HCT116 (cell line): ENCODE data around the gene TPSD1. TPM values are rescaled to one million over a fixed set of nuclear protein-coding genes. Genes with fewer than 3 reads are reported as not detected.
"Not testable (repeated sequence)": the region's sequence is repeated elsewhere in the genome, so short reads cannot be mapped to it uniquely, and the experiment has no call there.

ENCODE experiments used
- ATAC-seq: fragments of 200-7000 bp; cut with Tn5 transposase; 2 replicates; pipeline ENCODE4 v1.9.1; 2020; ENCODE audit warnings: mild to moderate bottlenecking, moderate library complexity
- BruUV-seq: library from RNA; stranded (reverse); fragments of 400-500 nt; replicated peaks from 2 replicates; lab custom pipeline; 2021; lab: Mats Ljungman, UMichigan
- CTCF ChIA-PET: fragments of 300-600 bp; sonication (Branson Sonifier 250); formaldehyde crosslinking; loops from one replicate; lab custom pipeline; 2021; ENCODE audit warnings: antibody characterized with exemption; lab: Charles Lee
- POLR2A ChIA-PET: fragments of 300-600, 350-600 bp; sonication (Branson Sonifier 250); formaldehyde crosslinking; loops from one replicate; lab custom pipeline; 2021; ENCODE audit warnings: antibody characterized with exemption; lab: Charles Lee
- RAD21 ChIA-PET, 2 experiments: fragments of 300-600 bp; sonication (Branson Sonifier 250); formaldehyde crosslinking; loops; one replicate each; lab custom pipeline; 2023; ENCODE audit warnings: low total read pairs in 2 of 2; ENCODE audit not compliant: uncharacterized antibody in 2 of 2, unreplicated experiment in 2 of 2, low non-redundant PET in 1 of 2; lab: Charles Lee
- DNase-seq: peaks from one replicate; pipeline ENCODE4 v3.0.0-alpha.2; 2010; ENCODE audit warnings: low read depth, low spot score
- H2AFZ ChIP-seq: fragments of 200-600 bp; shearing (Covaris generic), sonication (generic); 2 replicates; pipeline ENCODE4 v1.6.1; 2017; ENCODE audit warnings: low read depth, mixed run types, mixed read lengths, antibody characterized with exemption, low read length; ENCODE audit not compliant: poor library complexity, severe bottlenecking
- H3K27ac ChIP-seq: 2 replicates; pipeline ENCODE4 v1.5.1; 2012; ENCODE audit warnings: low read depth, low read length
- H3K27me3 ChIP-seq: fragments of 200-600 bp; sonication (generic); 2 replicates; pipeline ENCODE4 v1.6.1; 2016; ENCODE audit warnings: mixed run types, low read length, mixed read lengths; ENCODE audit not compliant: insufficient read depth
- H3K36me3 ChIP-seq, 2 experiments: fragments of 200-500 bp in 1 of 2; fragments of 200-600 bp in 1 of 2; sonication (Bioruptor generic) in 1 of 2; sonication (generic) in 1 of 2; 2 replicates each; pipeline versions ENCODE4 v1.5.1 to v1.6.1; 2014 to 2016; ENCODE audit warnings: low read length in 2 of 2, inconsistent platforms in 1 of 2, mixed read lengths in 1 of 2, mixed run types in 1 of 2; ENCODE audit not compliant: insufficient read depth in 2 of 2, control insufficient read depth in 1 of 2
- H3K4me1 ChIP-seq, 2 experiments: fragments of 200-600 bp in 1 of 2; sonication (generic) in 1 of 2; 2 replicates each; pipeline versions ENCODE4 v1.5.1 to v1.6.1; 2012 to 2017; ENCODE audit warnings: low read length in 2 of 2, inconsistent platforms in 1 of 2, mild to moderate bottlenecking in 1 of 2, mixed read lengths in 1 of 2, mixed run types in 1 of 2, moderate library complexity in 1 of 2; ENCODE audit not compliant: insufficient read depth in 2 of 2, control insufficient read depth in 1 of 2
- H3K4me2 ChIP-seq: fragments of 200-600 bp; sonication (generic); 2 replicates; pipeline ENCODE4 v1.6.1; 2017; ENCODE audit warnings: mixed run types, low read length, mixed read lengths
- H3K4me3 ChIP-seq, 2 experiments: fragments of 200-600 bp in 1 of 2; sonication (generic) in 1 of 2; replicated peaks in 1 of 2; 2 replicates each; pipeline ENCODE4 v1.5.1; 2011 to 2016; ENCODE audit warnings: low read length in 2 of 2, control low read depth in 1 of 2, low read depth in 1 of 2, mild to moderate bottlenecking in 1 of 2, mixed read lengths in 1 of 2, mixed run types in 1 of 2
- H3K79me2 ChIP-seq: fragments of 200-600 bp; sonication (generic); 2 replicates; pipeline ENCODE4 v1.6.1; 2017; ENCODE audit warnings: mild to moderate bottlenecking, mixed run types, low read length, moderate library complexity, mixed read lengths; ENCODE audit not compliant: insufficient read depth
- H3K9ac ChIP-seq: fragments of 200-600 bp; sonication (generic); 2 replicates; pipeline ENCODE4 v1.6.1; 2016; ENCODE audit warnings: low read length, mixed read lengths
- H3K9me2 ChIP-seq: fragments of 200-600 bp; sonication (generic), shearing (Covaris generic); 2 replicates; pipeline ENCODE4 v1.6.1; 2017; ENCODE audit warnings: mixed run types, mild to moderate bottlenecking, moderate library complexity; ENCODE audit not compliant: insufficient read depth
- H3K9me3 ChIP-seq, 2 experiments: fragments of 200-500 bp in 1 of 2; fragments of 200-600 bp in 1 of 2; sonication (Bioruptor generic) in 1 of 2; sonication (generic) in 1 of 2; 2 replicates each; pipeline ENCODE4 v1.6.1; 2014 to 2017; ENCODE audit warnings: low read length in 2 of 2, mixed read lengths in 2 of 2, inconsistent platforms in 1 of 2, low read depth in 1 of 2, mild to moderate bottlenecking in 1 of 2, mixed run types in 1 of 2, moderate library complexity in 1 of 2; ENCODE audit not compliant: control insufficient read depth in 1 of 2, insufficient read depth in 1 of 2
- H4K20me1 ChIP-seq: fragments of 200-600 bp; sonication (generic), shearing (Covaris generic); 2 replicates; pipeline ENCODE4 v1.6.1; 2017; ENCODE audit warnings: mixed run types, mild to moderate bottlenecking, moderate library complexity; ENCODE audit not compliant: insufficient read depth
- EGR1 ChIP-seq: IDR thresholded peaks from 2 replicates; pipeline ENCODE4 v1.6.1; 2012; ENCODE audit warnings: low read depth
- ELF1 ChIP-seq: IDR thresholded peaks from 2 replicates; pipeline ENCODE4 v1.6.1; 2012; ENCODE audit warnings: low read depth, borderline replicate concordance
- EZH2phosphoT487 ChIP-seq: fragments of 200-600 bp; IDR thresholded peaks from 2 replicates; pipeline ENCODE4 v1.6.1; 2018; ENCODE audit warnings: antibody characterized with exemption, borderline replicate concordance
- FOSL1 ChIP-seq: IDR thresholded peaks from 2 replicates; pipeline ENCODE4 v1.6.1; 2012; ENCODE audit warnings: low read depth
- POLR2AphosphoS5 ChIP-seq: IDR thresholded peaks from 2 replicates; pipeline ENCODE4 v1.6.1; 2011; ENCODE audit warnings: mild to moderate bottlenecking, low read depth, low read length, moderate library complexity
- RAD21 ChIP-seq: IDR thresholded peaks from 2 replicates; pipeline ENCODE4 v1.6.1; 2012; ENCODE audit warnings: low read depth, mild to moderate bottlenecking
- REST ChIP-seq: IDR thresholded peaks from 2 replicates; pipeline ENCODE4 v1.6.1; 2012; ENCODE audit warnings: low read depth
- SP1 ChIP-seq: IDR thresholded peaks from 2 replicates; pipeline ENCODE4 v1.6.1; 2012; ENCODE audit warnings: low read depth
- ZFX ChIP-seq: fragments of 450-650 bp; IDR thresholded peaks from 2 replicates; pipeline ENCODE4 v1.6.1; 2017
- intact Hi-C: fragments of 100-400 bp; cut with micrococcal nuclease; formaldehyde crosslinking; loops from 2 replicates; pipeline ENCODE4 v1.10.0; 2022
- total RNA-seq: library from RNA; stranded (reverse); gene quantifications from one replicate; pipeline ENCODE4 v1.2.1, GENCODE V29; 2021; ENCODE audit not compliant: unreplicated experiment

The TPSD1 gene
- total RNA-seq, 1 experiment from 2014 or later = not detected

- no peak for ATAC-seq
- TF ChIP-seq ELF1 = no peak
- no peak for TF ChIP-seq FOSL1
- no peak for TF ChIP-seq ZFX
- TF ChIP-seq EZH2phosphoT487 = no peak
- TF ChIP-seq EGR1 = no peak
- no peak for TF ChIP-seq RAD21
- TF ChIP-seq REST = no peak
- no peak for TF ChIP-seq SP1
- TF ChIP-seq POLR2AphosphoS5 = no peak
- H4K20me1 ChIP-seq = no peaks in the 10 kb centered on the region
- intact Hi-C loops = no loop called here
- BruUV-seq = no TSS peak
- DNase-seq = no peak
- peaks cover 4 to 5% of the 10 kb centered on the region in 2 experiments; a peak in 3 of 4 replicates for H3K4me1 ChIP-seq
- no peaks in the 10 kb centered on the region for H3K9me2 ChIP-seq
- no peaks in the 10 kb centered on the region for H3K27me3 ChIP-seq
- H2AFZ ChIP-seq = no peak overlapping the region
- no peaks in the 10 kb centered on the region for H3K79me2 ChIP-seq
- CTCF ChIA-PET = no interaction called here
- RAD21 ChIA-PET = no interaction called here
- H3K4me3 ChIP-seq = no peak overlapping the region
- H3K27ac ChIP-seq = no peak overlapping the region
- H3K9ac ChIP-seq = no peak overlapping the region
- no peaks in the 10 kb centered on the region; a peak in 1 of 4 replicates for H3K9me3 ChIP-seq
- no peaks in the 10 kb centered on the region for H3K36me3 ChIP-seq
- H3K4me2 ChIP-seq = no peak overlapping the region
- POLR2A ChIA-PET = no interaction called here
Measured at GRCh38 chr16:1265826-1266225, 10.0 kb downstream of the TPSD1 start.

GRCh38 chr16:1269418-1269817 lies 13.5 kb downstream of the TPSD1 start:
- ATAC-seq, H3K36me3 ChIP-seq, CTCF ChIA-PET, H3K9me3 ChIP-seq, RAD21 ChIA-PET, H3K4me3 ChIP-seq, H3K9ac ChIP-seq, BruUV-seq, H3K4me1 ChIP-seq, H3K27me3 ChIP-seq, POLR2A ChIA-PET, H3K9me2 ChIP-seq, DNase-seq, H4K20me1 ChIP-seq, H2AFZ ChIP-seq, intact Hi-C loops, H3K27ac ChIP-seq, H3K79me2 ChIP-seq: not testable (repeated sequence)
- peak overlapping the region; percentile 37; the same call in 1 of the 2 replicates for H3K4me2 ChIP-seq
